HepG2 (cell line): ENCODE results near the gene TSPAN5. TPM values are rescaled to one million over a fixed set of nuclear protein-coding genes. Genes with fewer than 3 reads are reported as not detected.

Experiments used
- ATAC-seq: fragments of 200-7000 bp; cut with Tn5 transposase; 3 replicates; pipeline ENCODE4 v1.9.1; 2020; ENCODE audit warnings: mild to moderate bottlenecking, moderate library complexity
- BruUV-seq: library from RNA; stranded (reverse); fragments of 400-500 nt; replicated peaks from 2 replicates; lab custom pipeline; 2021; lab: Mats Ljungman, UMichigan
- CTCF ChIA-PET: fragments of 300-600 bp; formaldehyde crosslinking; extraction: SDS; loops from one replicate; lab custom pipeline; 2021; ENCODE audit warnings: low total read pairs, inconsistent platforms, low intra/inter-chr PET ratio; lab: Yijun Ruan, JAX
- POLR2A ChIA-PET: fragments of 350-600 bp; sonication (Branson Sonifier 250); formaldehyde crosslinking; loops from one replicate; lab custom pipeline; 2020; ENCODE audit warnings: antibody characterized with exemption, inconsistent platforms; lab: Yijun Ruan, JAX
- DNase-seq: peaks from one replicate; pipeline ENCODE4 v3.0.0-alpha.2; 2015; ENCODE audit warnings: low spot score
- FAIRE-seq: peaks from 3 replicates; lab custom pipeline; 2011; peaks lifted over from hg19 to GRCh38; lab: Jason Lieb, UNC
- H2AFZ ChIP-seq: one replicate; pipeline ENCODE4 v1.6.1; 2011; ENCODE audit warnings: low read length, inconsistent platforms
- H3K27ac ChIP-seq: fragments of 300-600 bp; 3 replicates; pipeline ENCODE4 v1.8.0; 2011; ENCODE audit warnings: mixed run types, mild to moderate bottlenecking, mixed read lengths, low read length, inconsistent platforms; ENCODE audit not compliant: insufficient read depth; ENCODE audit errors: extremely low read length
- H3K27me3 ChIP-seq, 2 experiments: fragments of 200-600 bp in 1 of 2; 2 replicates in 1 of 2; 3 replicates in 1 of 2; pipeline versions ENCODE4 v1.6.0 to v1.8.0; 2011; ENCODE audit warnings: low read length in 2 of 2, mild to moderate bottlenecking in 2 of 2, moderate library complexity in 2 of 2, inconsistent platforms in 1 of 2; ENCODE audit not compliant: insufficient read depth in 2 of 2, control insufficient read depth in 1 of 2
- H3K36me3 ChIP-seq, 2 experiments: fragments of 200-600 bp in 1 of 2; replicated peaks in 1 of 2; 2 replicates in 1 of 2; 3 replicates in 1 of 2; pipeline versions ENCODE4 v1.5.1 to v1.8.0; 2011; ENCODE audit warnings: low read length in 2 of 2, inconsistent platforms in 1 of 2; ENCODE audit not compliant: insufficient read depth in 2 of 2, control insufficient read depth in 1 of 2
- H3K4me1 ChIP-seq: 2 replicates; pipeline ENCODE4 v1.5.1; 2012; ENCODE audit warnings: low read length, inconsistent platforms; ENCODE audit not compliant: insufficient read depth
- H3K4me2 ChIP-seq: 2 replicates; pipeline ENCODE4 v1.6.0; 2011; ENCODE audit warnings: low read depth, low read length, inconsistent platforms
- H3K4me3 ChIP-seq, 3 experiments: fragments of 200-600 bp in 1 of 3; sonication (generic), shearing (Covaris generic) in 1 of 3; replicated peaks in 1 of 3; 2 replicates each; pipeline ENCODE4 v1.5.1; 2011 to 2016; ENCODE audit warnings: low read length in 3 of 3, inconsistent platforms in 2 of 3, low read depth in 2 of 3, mild to moderate bottlenecking in 2 of 3, control low read depth in 1 of 3, mixed read lengths in 1 of 3; ENCODE audit not compliant: insufficient read depth in 1 of 3
- H3K79me2 ChIP-seq: one replicate; pipeline ENCODE4 v1.6.1; 2011; ENCODE audit warnings: low read length, inconsistent platforms; ENCODE audit not compliant: insufficient read depth
- H3K9ac ChIP-seq: 2 replicates; pipeline ENCODE4 v1.6.0; 2011; ENCODE audit warnings: mild to moderate bottlenecking, low read depth, low read length, inconsistent platforms; ENCODE audit not compliant: insufficient read depth
- H3K9me3 ChIP-seq: 2 replicates; pipeline ENCODE4 v1.5.1; 2012; ENCODE audit warnings: mild to moderate bottlenecking, low read length
- H4K20me1 ChIP-seq: 2 replicates; pipeline ENCODE4 v1.6.0; 2011; ENCODE audit warnings: inconsistent platforms, mild to moderate bottlenecking, low read length, moderate library complexity; ENCODE audit not compliant: insufficient read depth
- HNRNPL ChIP-seq: fragments of 200-400 bp; formaldehyde crosslinking; IDR thresholded peaks from 2 replicates; pipeline ENCODE4 v1.6.1; 2017; ENCODE audit warnings: mild to moderate bottlenecking, low read depth, low read length
- MAFF ChIP-seq: IDR thresholded peaks from 2 replicates; pipeline ENCODE4 v1.6.1; 2011; ENCODE audit warnings: low read depth, low read length, improper control_type of control experiment
- MAFK ChIP-seq, 2 experiments: IDR thresholded peaks in 1 of 2; conservative IDR thresholded peaks in 1 of 2; 2 replicates each; pipeline ENCODE4 v1.6.1; 2011; ENCODE audit warnings: improper control_type of control experiment in 2 of 2, low read length in 2 of 2
- POLR2A ChIP-seq, 2 experiments: IDR thresholded peaks; 2 replicates each; pipeline ENCODE4 v1.6.1; 2011; ENCODE audit warnings: low read depth in 2 of 2, low read length in 2 of 2, mild to moderate bottlenecking in 1 of 2, moderate library complexity in 1 of 2; ENCODE audit not compliant: insufficient read depth in 1 of 2
- ZNF431 ChIP-seq: sonication (generic); formaldehyde crosslinking; IDR thresholded peaks from 2 replicates; pipeline ENCODE4 v1.9.0; 2022; ENCODE audit warnings: missing genetic modification reagents, low read depth, mild to moderate bottlenecking, borderline replicate concordance
- WGBS: methylation state at CpG from one replicate; pipeline ENCODE4 v1.1.6; 2017; ENCODE audit warnings: low lambda C conversion rate; 5-methylcytosine and 5-hydroxymethylcytosine counted together
- in situ Hi-C: cut with HindIII; loops from 2 replicates; pipeline ENCODE4 v1.10.0; 2017; ENCODE audit warnings: low pct_unique_long_range_greater_than_20kb; ENCODE audit not compliant: extremely low pct_ligation_motif_present
- intact Hi-C: fragments of 100-400 bp; cut with micrococcal nuclease; formaldehyde crosslinking; loops from one replicate; pipeline ENCODE4 v1.10.0; 2022; ENCODE audit not compliant: unreplicated experiment
- polyA plus RNA-seq, 8 experiments: library from polyadenylated mRNA; depleted of rRNA in 3 of 8; stranded (reverse) in 7 of 8; unstranded in 1 of 8; fragments of >200 nt; fragmentation: Illumina TruSeq in 4 of 8; extraction: Trizol in 4 of 8; gene quantifications; 2 replicates each; pipeline versions ENCODE4 v1.2.1 to v1.2.3, GENCODE V29; 2011 to 2016; ENCODE audit warnings: low read depth in 4 of 8, missing spikeins in 1 of 8, mixed read lengths in 1 of 8; ENCODE audit not compliant: insufficient read depth in 1 of 8
- total RNA-seq, 5 experiments: library from RNA; depleted of rRNA; stranded (reverse); fragments of >200 nt; fragmentation: Illumina TruSeq; extraction: Trizol; gene quantifications; 2 replicates each; pipeline ENCODE4 v1.2.3, GENCODE V29; 2016; ENCODE audit warnings: low read depth in 1 of 5
- TF ChIP-seq, protein P1 (sequence below): IDR thresholded peaks from 2 replicates; pipeline ENCODE4 v1.6.1; 2016; ENCODE audit warnings: missing compliant biosample characterization, missing genetic modification reagents, borderline replicate concordance
- TF ChIP-seq, protein P2 (sequence below): sonication (generic); formaldehyde crosslinking; IDR thresholded peaks from 2 replicates; pipeline ENCODE4 v1.5.0; 2020; ENCODE audit warnings: mild to moderate bottlenecking, missing genetic modification reagents

TSPAN5 gene
- total and polyA plus RNA-seq, 2 of the 13 experiments (the other 11 are each of a cell fraction or from before 2014, with no cell fraction given), result 0.20 to 0.53 TPM

GRCh38 chr4:98474408-98474844 lies 184.0 kb downstream of the TSPAN5 start (continued):
- TF ChIP-seq, protein P1, sequence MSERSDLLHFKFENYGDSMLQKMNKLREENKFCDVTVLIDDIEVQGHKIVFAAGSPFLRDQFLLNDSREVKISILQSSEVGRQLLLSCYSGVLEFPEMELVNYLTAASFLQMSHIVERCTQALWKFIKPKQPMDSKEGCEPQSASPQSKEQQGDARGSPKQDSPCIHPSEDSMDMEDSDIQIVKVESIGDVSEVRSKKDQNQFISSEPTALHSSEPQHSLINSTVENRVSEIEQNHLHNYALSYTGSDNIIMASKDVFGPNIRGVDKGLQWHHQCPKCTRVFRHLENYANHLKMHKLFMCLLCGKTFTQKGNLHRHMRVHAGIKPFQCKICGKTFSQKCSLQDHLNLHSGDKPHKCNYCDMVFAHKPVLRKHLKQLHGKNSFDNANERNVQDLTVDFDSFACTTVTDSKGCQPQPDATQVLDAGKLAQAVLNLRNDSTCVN (CRISPR knock-in tag), result no peak
- TF ChIP-seq ZNF431 (no peak), POLR2A (IDR thresholded peaks at IDR 0.05; ENCODE audit: insufficient read depth in 1 of 2, low read depth in 2 of 2, low read length in 2 of 2) (no peak)
- TF ChIP-seq, protein P2, sequence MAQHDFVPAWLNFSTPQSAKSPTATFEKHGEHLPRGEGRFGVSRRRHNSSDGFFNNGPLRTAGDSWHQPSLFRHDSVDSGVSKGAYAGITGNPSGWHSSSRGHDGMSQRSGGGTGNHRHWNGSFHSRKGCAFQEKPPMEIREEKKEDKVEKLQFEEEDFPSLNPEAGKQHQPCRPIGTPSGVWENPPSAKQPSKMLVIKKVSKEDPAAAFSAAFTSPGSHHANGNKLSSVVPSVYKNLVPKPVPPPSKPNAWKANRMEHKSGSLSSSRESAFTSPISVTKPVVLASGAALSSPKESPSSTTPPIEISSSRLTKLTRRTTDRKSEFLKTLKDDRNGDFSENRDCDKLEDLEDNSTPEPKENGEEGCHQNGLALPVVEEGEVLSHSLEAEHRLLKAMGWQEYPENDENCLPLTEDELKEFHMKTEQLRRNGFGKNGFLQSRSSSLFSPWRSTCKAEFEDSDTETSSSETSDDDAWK (CRISPR knock-in tag), result no peak
- TF ChIP-seq, all 625 proteins: peak for 0

- no peak overlapping the region for H2AFZ ChIP-seq
- WGBS, result 60% methylated on average over 5 of the region's 5 CpGs
- H3K9me3 ChIP-seq, result no peaks in the 10 kb centered on the region
- ChIA-PET POLR2A (no interaction called here), CTCF (no interaction called here)
- no peak for ATAC-seq
- H3K4me1 ChIP-seq, result no peaks in the 10 kb centered on the region
- H3K9ac ChIP-seq, result no peak overlapping the region
- H3K79me2 ChIP-seq, result no peaks in the 10 kb centered on the region
- in situ Hi-C loops (loop anchor here (25.0 kb wide), 2 partner anchors 364 to 989 kb away; no protein-coding TSS in a partner anchor), intact Hi-C loops (no loop called here)
- no peak for DNase-seq
- H3K4me2 ChIP-seq, result no peak overlapping the region
- no peaks in the 10 kb centered on the region for H4K20me1 ChIP-seq
- no peak overlapping the region for H3K27ac ChIP-seq
- H3K36me3 ChIP-seq, result no peaks in the 10 kb centered on the region
- TF ChIP-seq HNRNPL (no peak), MAFK (conservative IDR thresholded peaks at IDR 0.05 in 1 of 2, IDR thresholded peaks at IDR 0.05 in 1 of 2; ENCODE audit: low read length in 2 of 2) (peak; percentile 25 to 66; a peak in 2 of 4 replicates), MAFF (peak; percentile 37; the same call in 1 of the 2 replicates)
- no peak overlapping the region for H3K4me3 ChIP-seq
- FAIRE-seq, result no peak
- H3K27me3 ChIP-seq, result peaks cover 0 to 4% of the 10 kb centered on the region in 2 experiments; a peak in 1 of 5 replicates
- no TSS peak for BruUV-seq
Observed at GRCh38 chr4:98473046-98473445, 185.4 kb downstream of the TSPAN5 start.
